Measurements from ENCODE around the gene TMEM213.

DNA sequence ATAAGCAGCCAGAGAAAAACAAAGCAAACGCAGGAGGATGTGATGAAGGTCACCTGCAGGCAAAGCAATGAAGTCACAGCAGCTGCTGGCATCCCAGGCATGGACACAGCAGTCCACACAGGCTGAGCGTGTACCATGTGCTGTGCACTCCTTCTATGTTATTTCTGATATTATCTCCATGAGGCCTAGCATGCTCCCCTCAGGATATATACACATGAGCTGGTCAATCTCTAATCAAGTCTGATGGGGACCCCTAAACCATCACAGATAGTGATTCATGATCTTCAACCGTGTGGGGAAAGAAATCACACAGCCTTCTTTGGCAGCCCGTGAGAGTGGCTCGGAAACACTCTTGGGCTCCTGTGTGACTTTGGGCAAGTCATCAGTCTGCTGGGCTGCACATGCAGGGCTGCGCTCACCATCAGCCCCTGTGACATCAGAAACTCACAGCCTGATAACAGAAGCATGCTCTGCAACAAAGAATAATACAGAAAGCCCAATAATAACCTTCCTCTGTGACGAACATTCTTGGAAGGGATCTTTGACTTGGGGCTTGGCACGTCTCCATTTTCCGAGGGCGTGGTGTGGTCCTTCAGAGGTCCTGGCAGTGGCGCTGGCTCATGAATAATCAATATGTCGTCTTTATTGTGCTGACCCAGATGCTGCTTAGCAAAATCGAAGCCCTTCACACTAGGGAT is 83.2 kb downstream of the TMEM213 start:
- TF ChIP-seq, protein P1, sequence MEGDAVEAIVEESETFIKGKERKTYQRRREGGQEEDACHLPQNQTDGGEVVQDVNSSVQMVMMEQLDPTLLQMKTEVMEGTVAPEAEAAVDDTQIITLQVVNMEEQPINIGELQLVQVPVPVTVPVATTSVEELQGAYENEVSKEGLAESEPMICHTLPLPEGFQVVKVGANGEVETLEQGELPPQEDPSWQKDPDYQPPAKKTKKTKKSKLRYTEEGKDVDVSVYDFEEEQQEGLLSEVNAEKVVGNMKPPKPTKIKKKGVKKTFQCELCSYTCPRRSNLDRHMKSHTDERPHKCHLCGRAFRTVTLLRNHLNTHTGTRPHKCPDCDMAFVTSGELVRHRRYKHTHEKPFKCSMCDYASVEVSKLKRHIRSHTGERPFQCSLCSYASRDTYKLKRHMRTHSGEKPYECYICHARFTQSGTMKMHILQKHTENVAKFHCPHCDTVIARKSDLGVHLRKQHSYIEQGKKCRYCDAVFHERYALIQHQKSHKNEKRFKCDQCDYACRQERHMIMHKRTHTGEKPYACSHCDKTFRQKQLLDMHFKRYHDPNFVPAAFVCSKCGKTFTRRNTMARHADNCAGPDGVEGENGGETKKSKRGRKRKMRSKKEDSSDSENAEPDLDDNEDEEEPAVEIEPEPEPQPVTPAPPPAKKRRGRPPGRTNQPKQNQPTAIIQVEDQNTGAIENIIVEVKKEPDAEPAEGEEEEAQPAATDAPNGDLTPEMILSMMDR (IDR thresholded peaks at IDR 0.05 in 2 of 3, conservative IDR thresholded peaks at IDR 0.05 in 1 of 3; ENCODE audit: borderline replicate concordance in 1 of 3, insufficient read depth in 1 of 3, low read depth in 2 of 3, low read length in 2 of 3): no peak
- TF ChIP-seq POLR2A (IDR thresholded peaks at IDR 0.05; ENCODE audit: borderline replicate concordance, extremely low read depth, insufficient read depth, insufficient read length) (no peak), ZNF274 (IDR thresholded peaks at IDR 0.05; ENCODE audit: low read depth, low read length) (no peak), CBX3 (IDR thresholded peaks at IDR 0.05; ENCODE audit: low read depth) (no peak)
